Keratinocyte (primary cell): ENCODE measurements around the gene CCDC157. TPM values are rescaled to one million over a fixed set of nuclear protein-coding genes. Genes with fewer than 3 reads are reported as not detected.

Experiments used
- DNase-seq: peaks from one replicate; pipeline ENCODE4 v3.0.0-alpha.2; 2011; ENCODE audit warnings: low read depth, missing footprints, low spot score
- FAIRE-seq: peaks from 2 replicates; lab custom pipeline; 2011; peaks lifted over from hg19 to GRCh38; lab: Jason Lieb, UNC
- H2AFZ ChIP-seq: 2 replicates; pipeline ENCODE4 v1.6.0; 2012; ENCODE audit warnings: low read length, control low read depth, inconsistent platforms; ENCODE audit not compliant: control insufficient read depth
- H3K27ac ChIP-seq: 2 replicates; pipeline ENCODE4 v1.5.1; 2011; ENCODE audit warnings: low read length; ENCODE audit not compliant: control insufficient read depth, insufficient read depth
- H3K27me3 ChIP-seq: 3 replicates; pipeline ENCODE4 v1.6.0; 2011; ENCODE audit warnings: low read length; ENCODE audit not compliant: control insufficient read depth, insufficient read depth; ENCODE audit errors: extremely low read depth
- H3K36me3 ChIP-seq, 2 experiments: 2 replicates in 1 of 2; 3 replicates in 1 of 2; pipeline ENCODE4 v1.5.1; 2011; ENCODE audit warnings: low read length in 2 of 2, mild to moderate bottlenecking in 1 of 2; ENCODE audit not compliant: control insufficient read depth in 2 of 2, insufficient read depth in 2 of 2; ENCODE audit errors: extremely low read depth in 1 of 2
- H3K4me1 ChIP-seq: 3 replicates; pipeline ENCODE4 v1.5.1; 2011; ENCODE audit warnings: low read length; ENCODE audit not compliant: control insufficient read depth, insufficient read depth; ENCODE audit errors: extremely low read depth
- H3K4me2 ChIP-seq: 3 replicates; pipeline ENCODE4 v1.6.0; 2011; ENCODE audit warnings: low read depth, low read length; ENCODE audit not compliant: control insufficient read depth, insufficient read depth; ENCODE audit errors: extremely low read depth
- H3K4me3 ChIP-seq, 3 experiments: fragments of 200-600 bp in 1 of 3; sonication (generic) in 1 of 3; 2 replicates in 2 of 3; 3 replicates in 1 of 3; pipeline ENCODE4 v1.5.1; 2011 to 2016; ENCODE audit warnings: low read length in 3 of 3, mild to moderate bottlenecking in 3 of 3, control low read depth in 2 of 3, inconsistent platforms in 1 of 3, low read depth in 1 of 3, mixed read lengths in 1 of 3, mixed run types in 1 of 3, moderate library complexity in 1 of 3; ENCODE audit not compliant: control insufficient read depth in 2 of 3, insufficient read depth in 2 of 3; ENCODE audit errors: extremely low read depth in 1 of 3
- H3K79me2 ChIP-seq: 2 replicates; pipeline ENCODE4 v1.6.0; 2012; ENCODE audit warnings: low read length; ENCODE audit not compliant: control insufficient read depth, insufficient read depth
- H3K9ac ChIP-seq: 3 replicates; pipeline ENCODE4 v1.6.0; 2011; ENCODE audit warnings: low read length; ENCODE audit not compliant: control insufficient read depth, insufficient read depth; ENCODE audit errors: extremely low read depth
- H3K9me1 ChIP-seq: 3 replicates; pipeline ENCODE4 v1.6.0; 2011; ENCODE audit warnings: low read length; ENCODE audit not compliant: control insufficient read depth, insufficient read depth; ENCODE audit errors: extremely low read depth
- H3K9me3 ChIP-seq: 2 replicates; pipeline ENCODE4 v1.5.1; 2012; ENCODE audit warnings: low read depth, low read length; ENCODE audit not compliant: control insufficient read depth
- H4K20me1 ChIP-seq: 3 replicates; pipeline ENCODE4 v1.6.0; 2011; ENCODE audit warnings: low read length; ENCODE audit not compliant: control insufficient read depth, insufficient read depth; ENCODE audit errors: extremely low read depth
- EZH2 ChIP-seq: IDR thresholded peaks from one replicate; pipeline ENCODE4 v1.6.1; 2012; ENCODE audit warnings: inconsistent platforms, mild to moderate bottlenecking, low read length, moderate library complexity
- dilution Hi-C: fragments of 300-500 bp; cut with MboI; formaldehyde crosslinking; loops from one replicate; pipeline ENCODE4 v1.7.0; 2020; ENCODE audit warnings: low sequenced_read_pairs; ENCODE audit not compliant: extremely low pct_ligation_motif_present
- polyA plus RNA-seq, 5 experiments: library from polyadenylated mRNA; depleted of rRNA in 3 of 5; stranded (reverse) in 3 of 5; stranded (forward) in 1 of 5; unstranded in 1 of 5; fragments of >200 nt; gene quantifications; 1 replicate in 1 of 5; 2 replicates in 3 of 5; 3 replicates in 1 of 5; pipeline versions ENCODE4 v1.2.1 to v1.2.3, GENCODE V29; 2011 to 2012; ENCODE audit warnings: missing spikeins in 2 of 5, low read depth in 1 of 5, low replicate concordance in 1 of 5
- TF ChIP-seq, protein P1 (sequence below), 3 experiments: IDR thresholded peaks in 1 of 3; conservative IDR thresholded peaks in 1 of 3; optimal IDR thresholded peaks in 1 of 3; 2 replicates in 2 of 3; 3 replicates in 1 of 3; pipeline versions ENCODE3 to v1.5.1; 2011; ENCODE audit warnings: low read length in 3 of 3, mild to moderate bottlenecking in 3 of 3, moderate library complexity in 2 of 3, control low read depth in 1 of 3, inconsistent platforms in 1 of 3; ENCODE audit not compliant: insufficient read depth in 2 of 3; ENCODE audit errors: extremely low read depth in 1 of 3

Gene CCDC157
- polyA plus RNA-seq, 1 donor (not counting 4 experiments of a cell fraction or from before 2014, with no cell fraction given), result 1.3 TPM

- H3K36me3 ChIP-seq, result peaks cover 24 to 26% of the 10 kb centered on the region in 2 experiments
- peaks cover 7% of the 10 kb centered on the region for H3K9me1 ChIP-seq
- TF ChIP-seq EZH2, result no peak
- TF ChIP-seq, protein P1, sequence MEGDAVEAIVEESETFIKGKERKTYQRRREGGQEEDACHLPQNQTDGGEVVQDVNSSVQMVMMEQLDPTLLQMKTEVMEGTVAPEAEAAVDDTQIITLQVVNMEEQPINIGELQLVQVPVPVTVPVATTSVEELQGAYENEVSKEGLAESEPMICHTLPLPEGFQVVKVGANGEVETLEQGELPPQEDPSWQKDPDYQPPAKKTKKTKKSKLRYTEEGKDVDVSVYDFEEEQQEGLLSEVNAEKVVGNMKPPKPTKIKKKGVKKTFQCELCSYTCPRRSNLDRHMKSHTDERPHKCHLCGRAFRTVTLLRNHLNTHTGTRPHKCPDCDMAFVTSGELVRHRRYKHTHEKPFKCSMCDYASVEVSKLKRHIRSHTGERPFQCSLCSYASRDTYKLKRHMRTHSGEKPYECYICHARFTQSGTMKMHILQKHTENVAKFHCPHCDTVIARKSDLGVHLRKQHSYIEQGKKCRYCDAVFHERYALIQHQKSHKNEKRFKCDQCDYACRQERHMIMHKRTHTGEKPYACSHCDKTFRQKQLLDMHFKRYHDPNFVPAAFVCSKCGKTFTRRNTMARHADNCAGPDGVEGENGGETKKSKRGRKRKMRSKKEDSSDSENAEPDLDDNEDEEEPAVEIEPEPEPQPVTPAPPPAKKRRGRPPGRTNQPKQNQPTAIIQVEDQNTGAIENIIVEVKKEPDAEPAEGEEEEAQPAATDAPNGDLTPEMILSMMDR (optimal IDR thresholded peaks at IDR 0.05 in 1 of 3, IDR thresholded peaks at IDR 0.05 in 1 of 3, conservative IDR thresholded peaks at IDR 0.05 in 1 of 3; ENCODE audit: extremely low read depth in 1 of 3, insufficient read depth in 2 of 3, low read length in 3 of 3), result no peak
- no peak overlapping the region for H3K4me2 ChIP-seq
- no peak overlapping the region for H3K27ac ChIP-seq
- H3K9me3 ChIP-seq, result no peaks in the 10 kb centered on the region
- DNase-seq (no peak), FAIRE-seq (no peak)
- H3K4me3 ChIP-seq, result no peak overlapping the region
- H3K4me1 ChIP-seq, result peaks cover 38% of the 10 kb centered on the region
- dilution Hi-C loops, result no loop called here
- H4K20me1 ChIP-seq, result peaks cover 4% of the 10 kb centered on the region
- H3K9ac ChIP-seq, result no peak overlapping the region
- H3K79me2 ChIP-seq, result peaks cover 68% of the 10 kb centered on the region
- H2AFZ ChIP-seq, result no peak overlapping the region
- no peaks in the 10 kb centered on the region for H3K27me3 ChIP-seq
Measured at GRCh38 chr22:30317778-30318177, 39.0 kb upstream of the CCDC157 start.

- no peak overlapping the region for H3K27ac ChIP-seq
- dilution Hi-C loops, result no loop called here
- no peak overlapping the region for H2AFZ ChIP-seq
- no peak overlapping the region for H3K4me3 ChIP-seq
- no peaks in the 10 kb centered on the region for H3K9me3 ChIP-seq
- H3K9ac ChIP-seq, result no peak overlapping the region
- H4K20me1 ChIP-seq, result peaks cover 4% of the 10 kb centered on the region
- peaks cover 7% of the 10 kb centered on the region for H3K9me1 ChIP-seq
- H3K4me2 ChIP-seq, result no peak overlapping the region
- no peaks in the 10 kb centered on the region for H3K27me3 ChIP-seq
- H3K36me3 ChIP-seq, result peaks cover 21 to 30% of the 10 kb centered on the region in 2 experiments
- peaks cover 76% of the 10 kb centered on the region for H3K79me2 ChIP-seq
- DNase-seq (no peak), FAIRE-seq (no peak)
- H3K4me1 ChIP-seq, result peaks cover 29% of the 10 kb centered on the region
- TF ChIP-seq, protein P1 (optimal IDR thresholded peaks at IDR 0.05 in 1 of 3, IDR thresholded peaks at IDR 0.05 in 1 of 3, conservative IDR thresholded peaks at IDR 0.05 in 1 of 3; ENCODE audit: extremely low read depth in 1 of 3, insufficient read depth in 2 of 3, low read length in 3 of 3), result no peak
- TF ChIP-seq EZH2, result no peak
Measured at GRCh38 chr22:30318799-30319419, 37.9 kb upstream of the CCDC157 start.
